MM.1S (cell line): ENCODE data around the gene TMEM92.

Experiments
- CTCF ChIP-seq: fragments of 300-600 bp; sonication (generic); IDR thresholded peaks from 2 replicates; pipeline ENCODE4 v1.5.1; 2016; ENCODE audit warnings: antibody characterized with exemption, low read length, mixed read lengths
- EZH2phosphoT487 ChIP-seq: fragments of 300-600 bp; sonication (generic); IDR thresholded peaks from 2 replicates; pipeline ENCODE4 v1.6.1; 2018; ENCODE audit warnings: antibody characterized with exemption, low read length

DNA sequence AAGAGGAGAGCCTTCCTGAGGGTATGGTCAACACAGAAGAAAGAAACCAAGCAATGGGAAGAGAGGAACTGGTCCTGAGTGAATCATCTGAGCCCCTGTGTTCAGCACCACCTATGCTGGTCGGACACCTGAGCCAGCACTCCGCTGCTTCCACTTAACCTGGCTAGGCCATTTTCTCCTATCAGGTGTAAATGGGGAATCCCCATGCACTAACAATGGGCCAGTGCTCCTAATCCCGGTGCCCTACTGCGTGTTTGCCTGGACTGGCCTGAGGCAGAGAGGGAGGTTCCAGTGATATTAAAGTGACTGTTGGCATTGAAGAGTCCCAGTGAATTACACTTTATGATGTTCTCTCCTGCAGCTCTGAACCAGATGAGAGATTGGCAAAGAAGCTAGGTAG is 37.2 kb downstream of the TMEM92 start:
- TF ChIP-seq EZH2phosphoT487 (no peak), CTCF (no peak)
